Cardiac fibroblast (primary cell): ENCODE measurements around the gene PSAT1.
A peak's percentile ranks its signal among the peaks of the same experiment; 100 is the strongest.

Experiments
- DNase-seq, 2 donors: peaks; one replicate each; pipeline versions ENCODE4 v3.0.0 to v3.0.0-alpha.2; 2010; ENCODE audit warnings: low read depth in 2 of 2
- H3K4me3 ChIP-seq, 2 donors: replicated peaks in 1 of 2; 1 replicate in 1 of 2; 2 replicates in 1 of 2; pipeline ENCODE4 v1.5.1; 2011; ENCODE audit warnings: low read depth in 2 of 2, low read length in 2 of 2, mild to moderate bottlenecking in 2 of 2, moderate library complexity in 1 of 2
- CTCF ChIP-seq: IDR thresholded peaks from one replicate; pipeline ENCODE4 v1.5.1; 2011; ENCODE audit warnings: low read depth, mild to moderate bottlenecking, low read length, inconsistent platforms

PSAT1 gene

DNA sequence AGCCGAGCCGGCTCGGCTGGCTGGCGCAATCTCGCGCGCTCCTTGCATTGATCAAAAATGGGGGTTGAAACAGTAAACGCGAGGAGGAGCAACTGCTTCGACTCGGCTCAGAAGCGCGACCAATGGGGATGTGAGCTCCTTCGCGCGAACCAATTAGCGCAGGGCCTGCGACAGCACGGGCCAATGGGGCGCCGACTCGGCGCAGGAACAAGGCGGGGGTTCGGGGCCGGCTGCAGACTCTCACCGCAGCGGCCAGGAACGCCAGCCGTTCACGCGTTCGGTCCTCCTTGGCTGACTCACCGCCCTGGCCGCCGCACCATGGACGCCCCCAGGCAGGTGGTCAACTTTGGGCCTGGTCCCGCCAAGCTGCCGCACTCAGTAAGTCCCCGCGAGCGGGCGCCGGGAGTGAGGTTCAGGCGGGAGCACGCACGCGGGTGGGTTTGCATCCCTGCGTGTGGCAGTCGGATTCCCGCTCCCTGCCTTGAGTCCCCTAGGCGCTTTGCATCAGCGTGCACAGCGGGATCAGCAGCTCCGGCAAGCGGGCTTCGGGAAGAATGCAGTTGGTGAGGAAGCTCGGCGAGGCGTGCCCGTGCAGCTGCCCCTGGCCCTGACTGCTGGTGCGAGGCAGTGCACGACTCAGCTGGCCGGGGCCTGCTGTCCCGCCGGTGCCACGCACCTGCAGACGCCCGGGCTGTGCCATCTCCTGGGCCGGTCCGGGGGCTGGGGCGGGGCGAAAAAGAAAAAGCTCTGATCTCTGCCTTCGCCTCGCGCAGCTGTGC lies at the start of gene PSAT1:
TSS of gene PSAT1 (plus strand) at position 233 of the 779 bp plus-strand sequence. CDS start at position 319, 86 bp downstream.
- no peak for TF ChIP-seq CTCF
- peak within 1 kb of the TSS; percentile 81 to 97 for H3K4me3 ChIP-seq
- peak; percentile 95 to 97 for DNase-seq

GRCh38 chr9:78248635-78249034 lies 48.3 kb upstream of the PSAT1 start:
- H3K4me3 ChIP-seq = no peak overlapping the region
- no peak for DNase-seq
- TF ChIP-seq CTCF = no peak

DNA sequence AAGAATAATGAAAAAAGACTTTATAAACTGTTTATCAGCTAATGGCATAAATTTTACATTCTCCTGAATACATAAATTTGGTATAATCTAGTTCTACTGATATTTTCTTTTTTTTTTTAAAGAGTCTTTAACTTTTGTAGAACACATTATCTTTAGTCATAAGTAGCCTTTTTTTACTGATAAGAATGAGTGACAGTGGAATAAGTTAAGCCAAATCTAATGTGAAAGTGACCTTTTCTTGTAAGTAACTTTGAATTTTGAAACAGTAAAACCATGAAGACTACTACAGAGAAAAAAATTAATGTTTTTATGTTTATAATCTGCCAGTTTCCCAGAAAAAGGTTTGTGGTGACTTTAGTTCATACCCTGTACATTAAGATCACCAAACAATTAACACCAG lies 47.4 kb upstream of the PSAT1 start:
- no peak for DNase-seq
- no peak overlapping the region for H3K4me3 ChIP-seq
- TF ChIP-seq CTCF = no peak

- TF ChIP-seq CTCF = no peak
- no peak overlapping the region for H3K4me3 ChIP-seq
- DNase-seq = no peak
Observed at GRCh38 chr9:78252616-78253015, 44.3 kb upstream of the PSAT1 start.

- no peak overlapping the region for H3K4me3 ChIP-seq
- no peak for TF ChIP-seq CTCF
- no peak for DNase-seq
Observed at GRCh38 chr9:78253285-78253684, 43.6 kb upstream of the PSAT1 start.

DNA sequence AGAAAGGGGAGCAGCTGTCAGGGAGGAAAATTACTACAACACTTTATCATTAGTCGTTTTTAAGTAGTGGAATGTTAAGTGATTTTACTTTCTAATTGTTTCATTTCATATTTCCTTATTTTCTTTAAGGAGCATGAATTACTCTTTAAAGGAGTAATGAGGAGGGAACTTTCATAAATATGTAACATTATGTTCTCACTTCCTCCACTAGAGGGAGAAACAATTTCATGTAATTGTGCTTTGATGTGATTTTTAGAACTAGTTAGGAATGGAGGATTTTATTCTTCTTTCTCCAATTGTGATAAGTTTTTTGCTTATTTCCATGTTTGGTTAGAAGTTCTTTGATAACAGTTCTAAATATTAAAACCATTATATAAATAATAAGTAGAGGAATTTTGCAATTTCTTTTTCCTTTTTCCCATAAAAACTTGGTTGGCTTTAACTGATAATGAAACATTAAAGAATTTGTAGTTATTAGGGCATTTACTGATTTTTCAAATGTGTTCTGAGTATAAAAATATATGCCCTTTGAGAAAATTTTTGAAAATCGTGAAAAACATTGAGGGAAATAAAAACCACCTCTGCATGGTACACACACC lies 35.4 kb upstream of the PSAT1 start:
- peak; percentile 52 for TF ChIP-seq CTCF
- no peak overlapping the region for H3K4me3 ChIP-seq
- peak; percentile 60 to 68 for DNase-seq
